ENCODE data around the gene ST8SIA3.

ST8SIA3 gene

DNA sequence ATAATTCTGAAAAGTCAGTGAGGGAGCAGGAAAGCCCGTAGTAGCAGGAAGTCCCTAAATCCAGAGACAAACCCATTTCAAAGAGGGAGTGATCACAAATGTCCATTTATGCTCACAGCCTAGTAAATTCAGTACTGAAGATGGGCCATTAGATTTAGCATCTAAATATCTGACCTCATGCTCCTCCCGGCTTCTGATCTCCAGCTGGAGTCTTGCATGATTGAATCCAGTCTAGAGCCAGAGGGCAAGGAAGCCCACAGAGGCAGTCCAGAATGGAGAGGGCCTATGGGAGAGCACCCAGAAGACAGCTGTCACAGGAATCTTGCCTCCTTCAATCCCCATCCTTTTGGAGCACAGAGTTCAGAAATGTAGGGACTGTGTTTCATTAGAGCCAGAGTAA is 16.0 kb upstream of the ST8SIA3 start:
- DNase-seq (ENCODE audit: insufficient read length) (no peak), FAIRE-seq (no peak)
- TF ChIP-seq POLR2A (IDR thresholded peaks at IDR 0.05; ENCODE audit: low read depth, low read length) (no peak), POLR2AphosphoS5 (IDR thresholded peaks at IDR 0.05; ENCODE audit: low read depth, low read length) (no peak), TAF1 (IDR thresholded peaks at IDR 0.05; ENCODE audit: borderline replicate concordance, low read depth, low read length) (no peak)

DNA sequence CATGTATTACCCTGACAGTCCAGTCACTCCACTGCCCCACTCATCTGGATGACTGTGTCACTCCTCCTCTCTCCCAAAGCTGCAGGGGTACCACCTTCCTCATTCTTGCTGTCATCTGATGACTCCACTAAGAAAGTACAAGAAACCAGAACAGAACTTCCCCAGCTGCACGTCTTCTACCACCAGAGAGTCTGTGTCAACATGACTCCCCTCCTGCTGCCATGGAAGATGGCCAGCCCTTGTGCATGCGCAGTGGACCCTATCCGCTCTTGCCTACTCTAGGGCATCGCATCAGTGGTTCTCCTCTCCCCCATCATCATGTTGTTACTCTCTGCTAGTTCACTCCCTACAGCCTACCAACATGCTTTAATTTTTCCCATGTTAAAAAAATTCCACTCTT is 14.5 kb upstream of the ST8SIA3 start:
- DNase-seq (ENCODE audit: insufficient read length) (no peak), FAIRE-seq (no peak)
- TF ChIP-seq POLR2A (IDR thresholded peaks at IDR 0.05; ENCODE audit: low read depth, low read length) (no peak), POLR2AphosphoS5 (IDR thresholded peaks at IDR 0.05; ENCODE audit: low read depth, low read length) (no peak), TAF1 (IDR thresholded peaks at IDR 0.05; ENCODE audit: borderline replicate concordance, low read depth, low read length) (no peak)

DNA sequence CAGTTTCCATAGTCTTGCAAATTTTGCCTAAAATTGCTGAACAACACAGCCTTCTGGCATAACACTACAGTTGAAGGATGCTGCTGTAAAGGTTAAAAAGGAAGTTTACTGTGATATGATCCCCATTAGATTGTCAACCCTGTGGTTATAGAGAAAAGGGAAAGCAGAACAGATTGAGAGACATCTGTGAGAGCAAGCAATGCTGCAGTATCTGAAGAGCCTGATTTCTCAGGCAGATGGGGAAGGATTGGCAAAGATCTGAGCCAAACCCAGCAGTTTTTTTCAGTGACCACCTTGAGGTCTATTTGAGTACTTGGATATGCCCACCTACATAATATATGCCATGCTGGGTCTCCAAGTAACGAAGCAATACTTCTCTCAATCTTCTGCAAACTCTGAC is 8.5 kb upstream of the ST8SIA3 start:
- no peak for FAIRE-seq
- DNase-seq (ENCODE audit: insufficient read length) = no peak
- TF ChIP-seq POLR2AphosphoS5 (IDR thresholded peaks at IDR 0.05; ENCODE audit: low read depth, low read length) (no peak), POLR2A (IDR thresholded peaks at IDR 0.05; ENCODE audit: low read depth, low read length) (no peak), TAF1 (IDR thresholded peaks at IDR 0.05; ENCODE audit: borderline replicate concordance, low read depth, low read length) (no peak)

DNA sequence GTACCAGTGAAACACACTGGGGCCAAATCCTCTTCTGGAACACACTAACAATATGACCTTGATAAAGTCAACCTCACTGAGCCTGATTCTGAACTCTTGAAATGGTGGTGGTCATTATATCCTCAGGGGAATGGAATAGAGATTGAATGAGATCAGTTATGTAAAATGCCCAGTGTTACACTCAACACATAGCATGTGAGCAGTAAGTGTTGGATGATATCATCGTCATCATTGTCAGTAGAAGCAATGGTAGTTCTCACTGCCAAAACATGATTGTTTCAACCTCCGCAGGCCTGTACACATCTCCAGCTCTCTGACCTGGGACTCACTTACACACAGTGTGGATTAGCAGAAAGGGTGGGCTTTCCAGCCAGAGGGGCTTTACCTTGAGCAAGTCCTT is 5.5 kb upstream of the ST8SIA3 start:
- FAIRE-seq (no peak), DNase-seq (ENCODE audit: insufficient read length) (no peak)
- no peak for TF ChIP-seq POLR2AphosphoS5 (IDR thresholded peaks at IDR 0.05; ENCODE audit: low read depth, low read length)
- TF ChIP-seq TAF1 (IDR thresholded peaks at IDR 0.05; ENCODE audit: borderline replicate concordance, low read depth, low read length) = no peak
- no peak for TF ChIP-seq POLR2A (IDR thresholded peaks at IDR 0.05; ENCODE audit: low read depth, low read length)

DNA sequence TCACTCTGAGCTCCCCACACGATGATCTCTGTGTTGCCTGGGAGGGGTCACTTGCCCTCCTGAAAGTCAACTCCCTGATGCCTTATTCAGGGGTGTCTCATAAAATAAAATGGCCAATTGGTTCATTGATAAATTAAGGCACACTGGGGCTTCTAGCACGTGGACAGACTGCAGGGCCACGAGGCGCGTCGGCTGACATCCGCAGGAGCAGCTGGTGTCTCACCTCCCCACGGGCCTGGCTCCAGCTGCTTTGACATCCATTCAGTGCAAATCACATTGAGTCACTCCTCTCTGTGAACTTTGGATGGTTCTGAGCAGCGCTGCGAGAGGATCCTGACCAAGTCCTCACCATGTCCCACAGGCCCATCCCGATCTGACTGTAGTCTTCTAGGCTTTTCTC is 4.6 kb upstream of the ST8SIA3 start:
- TF ChIP-seq POLR2A (IDR thresholded peaks at IDR 0.05; ENCODE audit: low read depth, low read length) = no peak
- TF ChIP-seq TAF1 (IDR thresholded peaks at IDR 0.05; ENCODE audit: borderline replicate concordance, low read depth, low read length) = no peak
- no peak for TF ChIP-seq POLR2AphosphoS5 (IDR thresholded peaks at IDR 0.05; ENCODE audit: low read depth, low read length)
- no peak for DNase-seq (ENCODE audit: insufficient read length)
- no peak for FAIRE-seq

DNA sequence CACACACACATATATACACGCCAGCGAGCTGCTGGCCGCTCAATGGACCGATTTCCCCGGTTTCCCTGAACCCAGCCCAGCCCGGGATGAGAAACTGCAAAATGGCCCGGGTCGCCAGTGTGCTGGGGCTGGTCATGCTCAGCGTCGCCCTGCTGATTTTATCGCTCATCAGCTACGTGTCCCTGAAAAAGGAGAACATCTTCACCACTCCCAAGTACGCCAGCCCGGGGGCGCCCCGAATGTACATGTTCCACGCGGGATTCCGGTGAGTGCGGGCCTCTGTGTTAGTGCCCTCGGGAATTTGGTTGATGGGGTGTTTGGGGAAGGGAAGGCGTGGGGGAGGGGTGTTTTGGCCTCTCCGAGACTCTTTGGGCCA is 392 bp downstream of the ST8SIA3 start:
- DNase-seq (ENCODE audit: insufficient read length) (no peak), FAIRE-seq (no peak)
- TF ChIP-seq TAF1 (IDR thresholded peaks at IDR 0.05; ENCODE audit: borderline replicate concordance, low read depth, low read length) (no peak), POLR2A (IDR thresholded peaks at IDR 0.05; ENCODE audit: low read depth, low read length) (no peak), POLR2AphosphoS5 (IDR thresholded peaks at IDR 0.05; ENCODE audit: low read depth, low read length) (no peak)

DNA sequence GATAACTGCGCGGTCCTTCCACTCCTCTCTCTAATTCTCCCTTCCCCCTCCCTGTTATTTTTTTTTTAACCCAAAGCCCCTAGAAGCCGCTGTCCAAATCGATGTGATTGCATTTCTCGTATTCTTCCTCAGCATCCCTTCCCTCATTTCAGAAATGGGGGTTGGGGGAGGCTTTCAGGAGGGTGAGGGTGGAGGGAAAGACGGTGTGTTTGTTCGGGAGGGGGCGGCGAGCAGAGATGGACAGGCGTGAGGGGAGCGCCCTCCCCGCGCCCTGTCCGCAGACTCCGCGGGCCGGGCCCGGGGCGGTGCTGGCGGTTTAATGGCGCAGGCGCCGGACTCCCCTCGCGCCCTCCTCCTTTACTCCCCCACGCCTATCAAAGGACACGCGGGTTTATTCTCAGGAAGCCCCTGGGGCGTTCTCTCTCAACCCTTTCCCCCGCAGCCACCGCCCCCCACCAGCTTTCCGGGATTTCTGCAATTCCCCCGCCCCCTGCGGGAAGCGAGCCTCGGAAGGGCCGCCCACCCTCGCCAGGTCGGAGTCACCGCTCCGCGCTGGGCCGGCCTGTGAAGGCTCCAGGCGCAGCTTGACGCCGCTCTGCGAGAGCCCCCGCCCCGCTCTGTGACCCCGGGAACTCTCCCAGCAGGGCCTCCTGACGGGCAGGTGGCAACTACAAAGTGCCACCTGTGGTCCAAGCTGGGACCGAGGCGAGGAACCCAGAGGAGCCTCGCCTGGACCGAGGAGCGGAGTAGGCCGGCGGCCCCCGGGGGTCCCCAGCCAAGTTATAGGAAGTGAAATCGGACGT is 981 bp downstream of the ST8SIA3 start:
- TF ChIP-seq TAF1 (IDR thresholded peaks at IDR 0.05; ENCODE audit: borderline replicate concordance, low read depth, low read length) (no peak), POLR2A (IDR thresholded peaks at IDR 0.05; ENCODE audit: low read depth, low read length) (no peak), POLR2AphosphoS5 (IDR thresholded peaks at IDR 0.05; ENCODE audit: low read depth, low read length) (no peak)
- no peak for FAIRE-seq
- no peak for DNase-seq (ENCODE audit: insufficient read length)

DNA sequence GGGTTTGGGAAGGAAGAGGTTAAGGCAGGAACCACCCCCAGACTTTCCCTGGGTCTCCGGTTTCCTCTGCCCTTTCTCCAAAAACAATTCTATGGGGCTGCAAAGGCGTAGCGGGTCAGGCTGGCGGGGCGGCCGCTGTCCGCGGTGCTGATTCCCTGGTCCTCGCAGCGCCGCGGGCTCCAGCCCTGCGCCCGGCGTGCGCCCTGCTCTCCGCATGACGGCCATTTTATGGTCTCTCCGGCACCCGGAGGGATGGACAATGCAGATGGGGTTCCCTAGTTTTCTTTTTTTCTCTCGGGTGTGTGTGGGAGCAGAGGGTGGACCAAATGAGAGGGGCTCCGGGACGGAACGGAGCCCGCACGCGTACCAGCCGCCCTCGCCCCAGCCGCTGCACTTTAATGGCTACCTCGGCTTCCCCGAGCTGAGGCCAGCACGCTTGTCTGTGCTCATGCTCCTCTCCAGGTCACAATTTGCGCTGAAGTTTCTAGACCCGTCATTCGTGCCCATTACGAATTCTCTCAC is 1.6 kb downstream of the ST8SIA3 start:
- no peak for TF ChIP-seq POLR2AphosphoS5 (IDR thresholded peaks at IDR 0.05; ENCODE audit: low read depth, low read length)
- TF ChIP-seq TAF1 (IDR thresholded peaks at IDR 0.05; ENCODE audit: borderline replicate concordance, low read depth, low read length) = no peak
- TF ChIP-seq POLR2A (IDR thresholded peaks at IDR 0.05; ENCODE audit: low read depth, low read length) = no peak
- DNase-seq (ENCODE audit: insufficient read length) (peak; percentile 23), FAIRE-seq (no peak)

DNA sequence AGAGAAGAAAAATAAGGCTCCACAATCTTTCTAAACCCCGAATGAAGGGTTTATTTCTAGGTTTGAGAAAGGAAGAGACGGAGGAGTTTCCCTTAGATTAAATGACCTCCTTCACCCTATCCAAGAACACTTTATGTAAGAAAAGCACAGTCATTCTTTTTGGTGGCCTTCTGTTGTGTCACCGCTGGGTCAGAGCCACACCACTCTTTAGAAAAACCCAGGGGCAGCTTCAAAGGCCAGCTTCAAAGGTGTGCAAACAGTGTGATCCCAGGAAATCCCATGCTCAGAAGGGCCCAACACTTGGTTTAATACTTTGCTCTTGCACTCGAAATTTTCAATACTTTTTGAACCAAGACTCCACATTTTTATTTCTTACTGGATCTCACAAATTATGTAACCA is 7.1 kb downstream of the ST8SIA3 start:
- TF ChIP-seq POLR2A (IDR thresholded peaks at IDR 0.05; ENCODE audit: low read depth, low read length) (no peak), POLR2AphosphoS5 (IDR thresholded peaks at IDR 0.05; ENCODE audit: low read depth, low read length) (no peak), TAF1 (IDR thresholded peaks at IDR 0.05; ENCODE audit: borderline replicate concordance, low read depth, low read length) (no peak)
- FAIRE-seq = no peak
- DNase-seq (ENCODE audit: insufficient read length) = no peak

DNA sequence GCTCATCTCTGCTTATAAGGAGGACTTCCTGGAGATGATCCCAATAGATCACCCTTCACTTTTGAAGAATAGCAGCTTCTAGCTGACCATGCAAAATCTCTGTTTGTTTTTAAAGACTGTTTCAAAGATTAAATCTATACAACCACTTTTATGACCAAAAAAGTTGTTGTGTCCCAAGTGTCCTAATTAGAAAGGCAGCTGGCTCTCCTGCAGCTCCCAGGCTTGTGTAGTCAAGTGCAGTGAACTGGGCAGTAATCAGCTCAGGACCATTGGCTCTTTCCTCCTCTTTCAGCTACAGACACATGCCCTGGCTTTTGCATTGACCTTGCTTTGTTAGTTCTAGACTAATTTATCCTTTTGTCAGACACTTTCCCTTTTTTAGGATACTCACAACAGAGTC is 10.4 kb downstream of the ST8SIA3 start:
- TF ChIP-seq POLR2A (IDR thresholded peaks at IDR 0.05; ENCODE audit: low read depth, low read length) = no peak
- TF ChIP-seq POLR2AphosphoS5 (IDR thresholded peaks at IDR 0.05; ENCODE audit: low read depth, low read length) = no peak
- TF ChIP-seq TAF1 (IDR thresholded peaks at IDR 0.05; ENCODE audit: borderline replicate concordance, low read depth, low read length) = no peak
- DNase-seq (ENCODE audit: insufficient read length) (no peak), FAIRE-seq (no peak)

DNA sequence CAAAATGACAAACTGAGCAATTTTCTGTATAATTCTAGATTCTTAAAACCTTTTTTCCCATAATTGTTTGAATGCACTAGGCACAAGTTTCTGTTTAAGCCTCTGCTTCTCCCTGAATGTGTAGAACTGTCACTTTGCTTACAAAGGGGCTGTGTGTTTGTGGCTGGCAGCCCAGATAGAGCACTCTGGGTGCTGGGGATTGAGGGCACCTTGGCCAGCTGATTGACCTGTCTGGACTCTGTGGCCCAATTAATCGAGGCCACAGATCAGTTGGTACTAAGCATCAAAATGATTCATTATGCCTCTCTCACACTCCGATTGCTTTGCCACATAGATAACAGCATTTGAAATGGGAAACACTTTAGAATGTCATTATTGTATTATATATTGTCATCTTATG is 12.1 kb downstream of the ST8SIA3 start:
- FAIRE-seq (no peak), DNase-seq (ENCODE audit: insufficient read length) (no peak)
- TF ChIP-seq TAF1 (IDR thresholded peaks at IDR 0.05; ENCODE audit: borderline replicate concordance, low read depth, low read length) (no peak), POLR2AphosphoS5 (IDR thresholded peaks at IDR 0.05; ENCODE audit: low read depth, low read length) (no peak), POLR2A (IDR thresholded peaks at IDR 0.05; ENCODE audit: low read depth, low read length) (no peak)

DNA sequence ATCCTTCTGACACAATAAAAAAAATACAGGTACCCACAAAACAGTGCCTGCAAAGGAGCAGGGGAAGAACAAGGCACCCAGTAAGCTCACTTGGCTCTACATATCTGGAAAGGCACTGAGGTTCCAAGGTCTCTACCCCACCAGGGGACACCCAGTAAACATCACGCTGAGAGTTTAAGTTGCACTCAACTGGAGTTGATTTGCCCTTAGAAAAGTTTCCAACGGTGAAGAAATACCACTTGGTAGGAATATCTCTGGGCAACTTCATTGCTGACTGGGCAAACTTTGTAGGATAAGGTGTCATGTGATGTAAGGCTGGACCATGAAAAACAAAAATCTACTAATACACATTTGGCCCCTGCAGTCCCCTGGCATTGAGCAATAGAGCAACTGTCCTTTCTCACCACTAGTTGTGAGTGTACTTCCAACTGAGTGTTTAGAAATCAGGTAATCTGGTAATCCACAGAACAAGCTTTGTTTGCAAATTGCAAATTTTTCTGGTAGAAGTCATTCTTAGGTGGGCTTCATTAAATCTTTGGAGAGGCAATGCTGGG is 14.2 kb downstream of the ST8SIA3 start:
- FAIRE-seq (no peak), DNase-seq (ENCODE audit: insufficient read length) (no peak)
- TF ChIP-seq POLR2AphosphoS5 (IDR thresholded peaks at IDR 0.05; ENCODE audit: low read depth, low read length) (no peak), POLR2A (IDR thresholded peaks at IDR 0.05; ENCODE audit: low read depth, low read length) (no peak)
